Measurements from ENCODE around the gene TSSC4.

GRCh38 chr11:2427721-2428321, 27.3 kb downstream of the TSSC4 start:
- TF ChIP-seq BCL6 (CRISPR knock-in tag; IDR thresholded peaks at IDR 0.05): no peak
- no peak for TF ChIP-seq RFX5 (IDR thresholded peaks at IDR 0.05; ENCODE audit: low read depth, low read length)
- TF ChIP-seq BHLHE40 (IDR thresholded peaks at IDR 0.05; ENCODE audit: low read length): no peak
- no peak for TF ChIP-seq MXI1 (IDR thresholded peaks at IDR 0.05; ENCODE audit: low read depth, low read length)
- TF ChIP-seq, protein P1, sequence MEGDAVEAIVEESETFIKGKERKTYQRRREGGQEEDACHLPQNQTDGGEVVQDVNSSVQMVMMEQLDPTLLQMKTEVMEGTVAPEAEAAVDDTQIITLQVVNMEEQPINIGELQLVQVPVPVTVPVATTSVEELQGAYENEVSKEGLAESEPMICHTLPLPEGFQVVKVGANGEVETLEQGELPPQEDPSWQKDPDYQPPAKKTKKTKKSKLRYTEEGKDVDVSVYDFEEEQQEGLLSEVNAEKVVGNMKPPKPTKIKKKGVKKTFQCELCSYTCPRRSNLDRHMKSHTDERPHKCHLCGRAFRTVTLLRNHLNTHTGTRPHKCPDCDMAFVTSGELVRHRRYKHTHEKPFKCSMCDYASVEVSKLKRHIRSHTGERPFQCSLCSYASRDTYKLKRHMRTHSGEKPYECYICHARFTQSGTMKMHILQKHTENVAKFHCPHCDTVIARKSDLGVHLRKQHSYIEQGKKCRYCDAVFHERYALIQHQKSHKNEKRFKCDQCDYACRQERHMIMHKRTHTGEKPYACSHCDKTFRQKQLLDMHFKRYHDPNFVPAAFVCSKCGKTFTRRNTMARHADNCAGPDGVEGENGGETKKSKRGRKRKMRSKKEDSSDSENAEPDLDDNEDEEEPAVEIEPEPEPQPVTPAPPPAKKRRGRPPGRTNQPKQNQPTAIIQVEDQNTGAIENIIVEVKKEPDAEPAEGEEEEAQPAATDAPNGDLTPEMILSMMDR (IDR thresholded peaks at IDR 0.05 in 2 of 3, conservative IDR thresholded peaks at IDR 0.05 in 1 of 3; ENCODE audit: insufficient read depth in 2 of 3, low read depth in 1 of 3, low read length in 3 of 3): no peak
- TF ChIP-seq ZNF589 (CRISPR knock-in tag; IDR thresholded peaks at IDR 0.05; ENCODE audit: low read depth): no peak

Measured in K562 (cell line).